GM13977 (cell line): ENCODE results near the gene SKAP1.

Source experiments
- DNase-seq: peaks from one replicate; pipeline ENCODE4 v3.0.0; 2012; ENCODE audit warnings: low spot score
- CTCF ChIP-seq: IDR thresholded peaks from 2 replicates; pipeline ENCODE4 v1.5.1; 2012; ENCODE audit warnings: mild to moderate bottlenecking, control low read depth; ENCODE audit not compliant: insufficient read depth; ENCODE audit errors: extremely low read depth, missing control alignments
- in situ Hi-C: fragments of 300-500 bp; cut with MboI; formaldehyde crosslinking; loops from one replicate; pipeline ENCODE4 v1.12.0; 2022; ENCODE audit warnings: low sequenced_read_pairs, low pct_unique_long_range_greater_than_20kb, mixed read lengths, inconsistent platforms; ENCODE audit not compliant: unreplicated experiment

The SKAP1 gene

DNA sequence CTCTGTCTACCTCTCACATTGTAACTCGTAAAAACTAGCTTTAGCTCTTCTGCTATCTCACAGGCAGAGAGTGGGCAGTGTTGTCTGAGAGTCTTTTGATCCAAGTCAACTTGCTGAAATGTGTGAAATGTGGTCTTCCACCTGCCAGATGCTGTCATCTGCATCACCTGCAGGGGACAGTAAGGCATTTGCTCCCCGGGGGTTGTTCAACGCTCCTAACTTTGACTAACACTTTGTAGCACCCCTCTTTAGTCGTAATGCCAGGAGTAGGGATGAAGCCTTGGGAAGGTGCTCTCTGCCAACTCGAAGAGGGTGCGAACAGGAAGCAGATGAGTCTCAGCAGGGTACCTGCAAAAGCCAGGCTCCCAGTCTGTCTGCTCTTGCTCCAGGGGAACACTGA, 286.4 kb downstream of the SKAP1 start:
- TF ChIP-seq CTCF = no peak
- DNase-seq = no peak
- in situ Hi-C loops = loop anchor here (5.0 kb wide), 1 partner anchor 56 kb away; no protein-coding TSS in a partner anchor

- DNase-seq = no peak
- TF ChIP-seq CTCF = no peak
- in situ Hi-C loops = loop anchor here (5.0 kb wide), 1 partner anchor 53 kb away; no protein-coding TSS in a partner anchor
Measured at GRCh38 chr17:48139944-48140343, 290.1 kb downstream of the SKAP1 start.

DNA sequence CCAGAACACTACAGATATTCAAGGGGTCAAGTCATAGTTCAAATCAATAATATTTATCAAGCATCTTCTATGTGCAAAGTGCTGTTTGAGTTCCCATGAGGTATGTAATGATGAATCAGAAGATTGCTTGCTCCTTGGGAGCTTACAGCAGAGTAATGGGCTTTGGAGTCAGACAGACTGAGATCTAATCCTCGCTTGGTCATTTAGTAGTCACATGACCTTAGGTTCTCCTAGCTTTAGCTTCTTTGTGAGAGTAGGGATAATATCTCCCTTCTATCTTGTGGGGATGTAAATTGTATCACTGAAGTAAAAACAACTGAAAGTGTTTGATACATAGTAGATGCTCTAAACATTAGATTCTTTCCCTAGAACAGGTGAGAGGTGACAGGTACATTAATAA, 292.4 kb downstream of the SKAP1 start:
- in situ Hi-C loops = no loop called here
- no peak for TF ChIP-seq CTCF
- no peak for DNase-seq

DNA sequence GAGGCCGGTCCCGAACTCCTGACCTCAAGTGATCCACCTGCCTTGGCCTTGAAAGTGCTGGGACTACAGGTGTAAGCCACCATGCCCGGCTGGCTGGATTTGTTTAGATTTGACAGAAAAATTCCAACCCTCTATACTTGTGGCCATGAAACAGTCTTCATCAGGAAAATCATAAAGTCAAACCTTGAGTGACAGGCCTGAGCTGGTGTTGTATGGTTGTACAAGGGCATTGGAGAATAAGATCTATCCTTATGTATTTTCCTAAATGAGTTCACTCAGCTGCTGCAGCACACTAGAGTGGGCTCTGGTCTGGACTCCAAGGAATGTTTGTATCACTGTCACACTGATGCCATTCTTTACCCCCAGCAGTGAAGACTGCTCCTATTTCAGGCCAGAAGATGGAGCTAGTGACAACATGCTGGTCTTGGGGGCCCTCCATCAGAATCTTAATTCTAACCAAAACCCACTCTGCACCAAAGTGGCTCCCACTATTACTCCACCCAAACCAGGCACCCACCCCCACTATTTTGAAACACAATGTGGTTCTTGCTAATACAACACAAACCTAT, 295.0 kb downstream of the SKAP1 start:
- peak; percentile 48 for TF ChIP-seq CTCF
- in situ Hi-C loops = no loop called here
- no peak for DNase-seq

GRCh38 chr17:48132385-48132784, 297.6 kb downstream of the SKAP1 start:
- no peak for TF ChIP-seq CTCF
- DNase-seq = no peak
- in situ Hi-C loops = no loop called here

GRCh38 chr17:48131216-48131824, 298.7 kb downstream of the SKAP1 start:
- in situ Hi-C loops = no loop called here
- DNase-seq = peak; percentile 72
- peak; percentile 82 for TF ChIP-seq CTCF
